A549 (cell line): ENCODE data around the gene SEC31A.

Experiments used
- CHD2 ChIP-seq: fragments of 150-350 bp; IDR thresholded peaks from 2 replicates; pipeline ENCODE4 v1.6.1; 2014; ENCODE audit warnings: low read length; ENCODE audit not compliant: partially characterized antibody
- CTCF ChIP-seq: fragments of >200 bp; sonication (Bioruptor Twin); formaldehyde crosslinking; IDR thresholded peaks from 3 replicates; pipeline ENCODE4 v1.5.1; 2016
- ELK1 ChIP-seq: fragments of 150-350 bp; IDR thresholded peaks from 2 replicates; pipeline ENCODE4 v1.6.1; 2014; ENCODE audit warnings: low read depth, mild to moderate bottlenecking, low read length
- EP300 ChIP-seq, 2 experiments: fragments of >200 bp; sonication (Bioruptor Twin); formaldehyde crosslinking; IDR thresholded peaks; 2 replicates in 1 of 2; 3 replicates in 1 of 2; pipeline ENCODE4 v1.6.1; 2016 to 2017
- HDAC2 ChIP-seq: fragments of 200-600 bp; sonication (generic); IDR thresholded peaks from 2 replicates; pipeline ENCODE4 v1.6.1; 2016
- KDM5A ChIP-seq: fragments of 200-600 bp; sonication (generic); IDR thresholded peaks from 2 replicates; pipeline ENCODE4 v1.6.1; 2016; ENCODE audit warnings: antibody characterized with exemption, mild to moderate bottlenecking
- MAFK ChIP-seq: fragments of 450-650 bp; IDR thresholded peaks from 2 replicates; pipeline ENCODE4 v1.6.1; 2014; ENCODE audit not compliant: partially characterized antibody
- NFE2L2 ChIP-seq: fragments of 150-350 bp; conservative IDR thresholded peaks from 2 replicates; pipeline ENCODE4 v1.6.1; 2014; ENCODE audit warnings: low read length
- NR3C1 ChIP-seq: fragments of >200 bp; sonication (Bioruptor Twin); formaldehyde crosslinking; IDR thresholded peaks from 3 replicates; pipeline ENCODE4 v1.6.1; 2017
- POLR2A ChIP-seq: IDR thresholded peaks from 2 replicates; pipeline ENCODE4 v1.6.1; 2012; ENCODE audit warnings: mild to moderate bottlenecking, low read length
- RARB ChIP-seq: fragments of 250-450 bp; sonication (Bioruptor Pico); IDR thresholded peaks from 2 replicates; pipeline ENCODE4 v1.8.0; 2021; ENCODE audit warnings: mild to moderate bottlenecking, moderate library complexity
- USF2 ChIP-seq: fragments of 450-650 bp; IDR thresholded peaks from 2 replicates; pipeline ENCODE4 v1.6.1; 2014; ENCODE audit warnings: antibody characterized with exemption

GRCh38 chr4:82811392-82811791 is 79.6 kb downstream of the SEC31A start:
- TF ChIP-seq CTCF (no peak), NR3C1 (no peak), EP300 (IDR thresholded peaks at IDR 0.05) (no peak), CHD2 (no peak), POLR2A (no peak), USF2 (no peak), MAFK (no peak), ELK1 (no peak), NFE2L2 (no peak), KDM5A (no peak), RARB (CRISPR knock-in tag) (no peak), HDAC2 (no peak)
